NCI-H82 (cell line): ENCODE results near the gene PDILT.

Experiments
- DNase-seq: peaks from one replicate; lab custom pipeline; 2025; lab: John Stamatoyannopoulos, UW

The PDILT gene

DNA sequence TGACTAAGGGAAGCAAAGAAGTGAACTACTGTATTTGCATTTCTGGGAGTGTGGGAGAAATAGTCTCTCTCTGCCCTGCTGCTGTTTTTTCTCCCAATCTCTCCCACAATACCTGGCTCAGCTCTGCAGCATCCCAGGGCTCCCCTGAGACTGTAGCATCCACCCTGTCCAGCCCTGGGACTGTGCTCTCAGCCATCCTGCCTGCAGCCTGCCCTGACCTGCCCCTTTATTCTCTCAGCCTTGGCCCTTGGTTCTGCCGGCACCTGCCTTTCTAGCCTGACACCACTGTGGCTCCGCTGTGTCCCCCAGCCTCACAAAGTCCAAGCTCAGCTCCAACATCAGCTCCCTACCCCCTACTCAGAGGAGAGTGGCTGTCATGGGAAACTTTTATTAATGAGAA, 1.9 kb downstream of the PDILT start:
- DNase-seq: no peak

DNA sequence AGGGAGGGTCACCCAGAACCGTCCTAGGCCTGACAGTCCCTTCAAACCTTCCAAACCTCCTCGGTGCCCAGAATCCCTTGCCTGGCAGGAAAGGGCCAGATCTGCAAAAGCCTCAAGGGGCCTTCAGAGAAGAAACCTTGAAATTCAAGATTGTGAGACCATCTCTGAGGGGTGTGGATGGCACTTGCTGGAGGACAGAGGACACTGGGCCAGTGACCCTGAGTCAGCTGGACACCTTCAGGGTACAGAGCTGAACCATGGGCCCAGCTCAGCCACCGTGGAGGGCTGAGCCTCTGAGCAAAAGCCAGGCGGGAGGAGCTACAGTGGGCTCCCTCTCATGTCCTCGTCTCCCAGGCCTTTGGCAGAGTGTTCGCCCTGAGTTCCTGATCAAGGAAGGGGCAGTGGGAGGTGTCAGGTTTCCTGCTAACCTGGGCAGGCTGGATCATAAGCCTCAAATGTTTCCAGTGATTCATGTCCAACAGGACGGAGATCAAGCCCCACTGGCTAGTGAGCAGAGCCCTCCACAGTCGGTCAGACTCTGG, 3.0 kb downstream of the PDILT start:
- DNase-seq: no peak

DNA sequence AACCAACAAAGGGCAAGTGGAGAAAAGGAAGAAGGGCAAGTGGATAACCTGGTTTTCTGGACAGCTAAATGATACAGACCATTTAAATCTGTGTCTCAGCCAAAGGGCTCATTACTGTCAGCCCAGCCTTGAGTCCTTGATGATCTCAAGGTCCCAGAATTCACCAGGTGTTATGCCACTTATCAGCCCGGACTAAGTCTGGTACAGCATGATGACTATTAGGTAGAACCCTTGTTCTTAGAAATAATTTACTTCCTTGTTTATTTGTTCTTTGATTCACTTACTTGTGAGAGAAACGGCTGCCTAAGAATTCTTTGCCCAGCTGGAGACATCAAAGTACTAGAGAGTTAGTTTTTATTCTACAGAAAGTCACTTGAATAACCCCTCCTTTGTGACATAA, 3.5 kb downstream of the PDILT start:
- no peak for DNase-seq

DNA sequence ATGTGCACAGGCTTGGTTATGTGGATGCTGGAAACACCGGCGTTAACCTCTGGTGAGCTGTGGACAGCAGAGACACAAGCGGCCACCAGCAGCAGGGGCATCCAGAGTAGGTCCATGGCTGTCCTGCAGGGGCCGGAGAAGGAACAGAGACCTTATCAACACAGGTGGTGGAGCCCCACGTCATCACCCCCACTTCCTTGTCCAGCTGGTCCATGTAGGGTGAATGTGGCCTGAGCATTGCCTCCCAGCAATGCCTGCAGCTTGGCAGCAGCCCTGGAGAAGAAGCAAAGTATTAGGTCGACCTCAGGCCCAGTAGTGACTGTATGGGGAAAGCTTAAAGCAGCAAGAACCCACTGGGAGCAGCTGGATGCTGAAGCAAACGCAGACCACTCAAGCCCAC, 5.4 kb downstream of the PDILT start:
- DNase-seq: no peak

DNA sequence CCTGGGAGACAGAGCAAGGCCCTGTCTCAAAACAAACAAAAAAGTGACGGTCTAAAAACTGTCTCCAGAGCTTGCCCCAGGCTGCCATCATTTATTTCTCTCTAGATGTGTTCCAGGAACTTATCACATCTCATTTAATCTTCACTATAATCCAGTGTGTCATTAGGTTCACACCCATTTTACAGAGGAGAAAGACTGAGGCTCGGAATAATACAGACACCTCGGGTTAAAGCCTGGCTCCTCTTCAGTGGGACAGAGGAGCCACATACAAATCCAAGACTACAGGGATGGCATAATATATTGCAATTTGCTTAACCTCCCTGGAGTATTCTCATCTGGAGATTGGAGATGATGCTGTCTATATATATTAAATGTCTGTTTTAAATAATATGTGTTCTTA, 5.9 kb downstream of the PDILT start:
- DNase-seq: no peak

DNA sequence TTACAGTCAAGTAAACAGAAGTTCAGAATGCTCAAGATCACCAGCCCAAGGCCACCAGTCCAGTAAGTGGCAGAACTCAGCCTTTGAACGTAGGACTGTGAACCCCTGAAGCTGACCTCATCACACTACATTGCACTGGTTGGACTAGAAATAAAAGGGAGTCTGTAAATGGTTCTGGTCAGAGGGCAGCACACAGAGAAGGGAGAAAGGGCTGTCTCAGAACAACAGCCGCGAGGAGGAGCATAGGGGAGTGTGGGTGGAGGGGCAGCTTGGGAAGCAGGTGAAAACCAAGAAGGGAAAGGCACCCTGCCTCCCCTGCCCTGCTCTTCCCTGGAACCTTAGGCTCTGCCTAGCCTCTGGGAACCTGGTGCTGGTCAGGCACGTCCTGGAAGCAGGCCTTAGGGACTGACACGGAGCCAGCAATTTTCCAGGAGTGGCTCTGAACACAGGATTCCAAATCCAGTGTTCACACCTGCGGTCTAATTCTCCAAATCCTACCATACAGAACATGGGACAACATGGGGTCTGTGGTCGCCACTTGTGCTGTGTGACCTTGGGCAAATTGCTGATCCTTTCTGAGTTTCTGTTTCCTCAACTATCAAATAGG, 7.0 kb downstream of the PDILT start:
- no peak for DNase-seq

DNA sequence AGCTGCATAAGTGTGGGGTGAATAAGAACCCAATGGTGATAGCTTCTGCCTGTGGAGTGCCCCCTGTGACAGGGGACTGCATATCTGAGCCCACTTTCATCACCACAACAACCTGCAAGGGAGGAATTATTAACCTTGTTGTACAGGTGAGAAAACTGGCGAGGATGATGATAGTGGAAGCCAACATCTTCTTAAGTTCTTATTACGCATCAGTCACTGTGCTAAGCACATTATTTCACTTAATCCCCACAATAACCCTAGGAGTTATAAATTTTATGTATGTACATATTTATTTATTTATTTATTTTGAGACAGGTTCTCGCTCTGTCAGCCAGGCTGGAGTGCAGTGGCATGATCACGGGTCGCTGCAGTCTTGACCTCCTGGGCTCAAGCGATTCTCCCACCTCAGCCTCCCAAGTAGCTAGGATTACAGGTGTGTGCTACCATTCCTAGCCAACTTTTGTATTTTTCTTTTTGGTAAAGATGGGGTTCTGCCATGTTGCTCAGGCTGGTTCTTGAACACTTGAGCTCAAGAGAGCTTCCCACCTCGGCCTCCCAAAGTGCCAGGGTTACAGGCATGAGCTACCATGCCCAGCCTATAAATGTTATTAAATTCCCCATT, 7.6 kb downstream of the PDILT start:
- no peak for DNase-seq

DNA sequence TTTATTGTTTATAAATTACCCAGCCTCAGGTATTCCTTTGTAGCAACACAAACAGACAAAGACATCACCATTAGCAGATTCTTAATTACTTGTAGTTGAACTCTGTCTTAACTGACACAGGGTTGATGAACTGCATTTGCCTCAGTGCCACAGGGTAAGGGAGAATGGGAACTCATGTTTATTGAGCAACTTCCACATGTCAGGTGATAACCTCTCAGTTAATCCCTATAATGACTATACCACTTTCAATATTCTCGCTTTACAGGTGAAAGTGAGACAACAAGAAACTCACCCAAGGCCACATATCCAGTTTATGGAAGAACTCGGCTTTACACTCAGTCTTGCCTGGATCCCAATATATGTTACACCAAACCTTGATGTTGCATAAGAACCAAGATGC, 8.6 kb downstream of the PDILT start:
- DNase-seq: no peak

DNA sequence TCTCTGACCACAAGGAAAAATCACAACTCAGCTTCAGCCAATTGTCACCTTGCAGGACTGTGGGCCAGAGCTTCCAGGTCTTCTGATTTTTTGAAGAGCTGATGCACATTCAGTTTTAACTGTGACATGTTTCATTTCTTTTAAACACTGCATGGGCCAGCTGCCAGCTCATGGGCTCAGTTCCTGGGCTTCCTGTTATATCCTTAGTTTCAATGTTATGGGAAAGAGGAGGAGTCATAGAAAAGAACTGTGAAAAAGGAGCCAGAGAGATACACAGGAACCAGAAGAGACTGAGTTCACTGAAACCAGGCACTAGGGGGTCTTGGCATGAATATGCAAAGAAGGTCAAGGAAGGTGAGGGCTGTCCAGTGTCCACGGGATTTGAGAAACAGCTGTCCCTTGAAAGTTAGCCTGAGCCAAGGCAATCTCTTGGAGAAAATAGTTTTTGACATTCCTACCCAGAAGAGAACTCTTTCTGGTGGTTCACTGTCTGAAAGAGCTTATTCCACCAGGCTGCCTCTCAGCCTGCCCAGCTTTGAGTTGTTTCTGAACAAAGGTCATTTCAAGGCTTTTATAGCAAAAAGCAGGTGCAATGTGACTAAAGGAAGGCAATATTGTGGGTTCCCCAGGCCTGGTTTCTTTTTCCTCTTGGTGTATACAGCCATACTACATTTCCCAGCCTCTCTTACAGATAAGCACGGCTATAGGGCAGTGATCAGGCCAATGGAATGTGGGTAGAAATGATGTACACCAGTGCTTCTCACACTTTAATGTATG, 10.5 kb downstream of the PDILT start:
- no peak for DNase-seq

DNA sequence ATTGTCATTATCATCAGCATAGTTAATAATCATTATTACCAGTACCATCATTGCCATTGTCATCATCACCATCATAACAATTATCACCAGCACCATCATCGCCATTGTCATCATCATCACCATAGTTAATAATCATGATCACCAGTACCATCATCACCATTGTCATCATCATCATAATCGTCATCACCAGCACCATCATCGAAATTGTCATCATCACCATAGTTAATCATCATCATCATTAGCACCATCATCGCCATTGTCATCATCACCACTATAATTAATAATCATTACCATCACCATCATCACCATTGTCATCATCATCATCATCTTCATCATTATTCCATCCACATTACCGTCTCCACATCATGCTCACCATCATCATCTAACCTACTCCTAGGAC, 13.5 kb downstream of the PDILT start:
- no peak for DNase-seq

DNA sequence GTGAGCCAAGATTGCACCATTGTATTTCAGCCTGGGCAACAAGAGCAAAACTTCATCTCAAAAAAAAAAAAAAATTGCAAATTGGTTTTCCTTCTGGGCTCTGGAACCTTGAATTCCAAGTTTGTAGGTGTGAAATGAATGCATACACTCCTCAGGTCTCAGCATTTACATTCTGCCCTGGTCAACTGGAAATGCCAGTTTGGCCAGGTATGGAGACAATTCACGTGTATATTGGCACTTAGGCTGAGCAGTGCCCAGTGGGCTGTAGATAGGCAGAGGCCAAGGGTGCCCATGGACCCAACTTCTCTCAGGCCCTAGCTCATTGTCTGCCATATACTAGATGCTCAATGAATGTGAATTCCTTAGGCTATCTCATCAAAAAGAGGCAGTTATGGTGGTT, 15.7 kb downstream of the PDILT start:
- no peak for DNase-seq

DNA sequence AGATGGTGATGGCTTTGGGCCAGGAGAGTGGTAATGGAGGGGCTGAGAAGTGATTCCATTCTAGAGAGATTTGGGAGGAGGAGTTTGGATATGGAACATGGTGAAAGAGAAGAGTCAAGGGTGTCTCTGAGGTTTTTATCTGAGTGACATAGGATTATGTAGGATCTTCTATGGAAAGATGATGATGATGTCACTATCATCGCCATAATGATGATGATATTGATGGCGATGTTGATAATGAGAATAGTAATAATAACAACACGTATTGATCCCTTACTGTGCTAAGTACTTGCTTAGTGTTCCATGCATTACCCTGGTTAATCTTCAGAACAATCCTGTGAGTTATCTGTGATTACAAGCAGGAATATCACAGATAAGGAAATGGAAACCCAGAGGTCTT, 16.6 kb downstream of the PDILT start:
- DNase-seq: no peak

DNA sequence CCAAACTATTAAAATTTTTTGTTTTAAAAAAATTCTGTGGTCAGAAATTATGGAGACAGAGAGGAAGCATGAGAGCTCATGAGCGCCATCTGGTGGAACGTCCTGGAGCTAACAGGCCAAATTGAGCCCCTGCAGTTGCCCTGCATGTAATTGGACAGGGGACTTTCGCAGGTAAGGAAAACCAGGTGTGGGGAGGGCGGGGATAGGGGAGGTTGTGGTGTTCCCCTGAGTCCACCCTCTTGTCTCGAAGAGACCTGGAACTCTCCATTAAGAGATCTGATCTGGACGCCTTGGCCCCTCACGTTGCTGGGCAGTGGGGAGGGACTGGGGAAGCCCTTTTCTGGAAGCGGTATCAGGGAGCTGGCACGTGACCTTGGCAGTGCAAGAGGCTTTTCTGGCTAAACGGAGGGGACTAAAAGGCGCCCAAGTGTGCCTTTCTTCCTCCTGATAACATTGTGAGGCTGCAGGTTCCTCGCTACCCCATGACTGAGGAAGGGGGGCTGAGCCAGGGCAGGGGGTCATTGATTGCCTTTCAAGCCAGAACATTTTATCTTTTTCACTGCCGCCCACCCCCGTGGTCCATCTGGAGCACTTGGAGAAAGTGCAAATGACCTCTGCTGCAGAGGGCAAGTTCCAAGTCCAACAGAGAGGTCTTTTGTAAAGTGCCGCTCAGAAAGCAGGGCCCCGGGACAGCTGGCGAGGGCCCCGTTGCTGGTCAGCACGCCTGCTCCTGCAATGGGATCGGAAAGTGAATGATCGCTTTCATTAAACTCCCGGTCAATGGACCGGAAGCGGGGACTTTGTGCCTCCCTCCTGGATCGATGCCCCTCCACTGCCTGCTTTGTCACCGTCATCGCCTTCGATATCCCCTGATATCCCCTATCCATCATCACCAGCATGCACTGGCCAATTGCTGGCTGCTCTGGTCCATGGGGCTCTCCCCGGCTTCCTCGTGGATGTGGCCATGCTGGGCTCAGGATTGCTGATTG, 18.4 kb downstream of the PDILT start:
- peak; percentile 64 for DNase-seq

DNA sequence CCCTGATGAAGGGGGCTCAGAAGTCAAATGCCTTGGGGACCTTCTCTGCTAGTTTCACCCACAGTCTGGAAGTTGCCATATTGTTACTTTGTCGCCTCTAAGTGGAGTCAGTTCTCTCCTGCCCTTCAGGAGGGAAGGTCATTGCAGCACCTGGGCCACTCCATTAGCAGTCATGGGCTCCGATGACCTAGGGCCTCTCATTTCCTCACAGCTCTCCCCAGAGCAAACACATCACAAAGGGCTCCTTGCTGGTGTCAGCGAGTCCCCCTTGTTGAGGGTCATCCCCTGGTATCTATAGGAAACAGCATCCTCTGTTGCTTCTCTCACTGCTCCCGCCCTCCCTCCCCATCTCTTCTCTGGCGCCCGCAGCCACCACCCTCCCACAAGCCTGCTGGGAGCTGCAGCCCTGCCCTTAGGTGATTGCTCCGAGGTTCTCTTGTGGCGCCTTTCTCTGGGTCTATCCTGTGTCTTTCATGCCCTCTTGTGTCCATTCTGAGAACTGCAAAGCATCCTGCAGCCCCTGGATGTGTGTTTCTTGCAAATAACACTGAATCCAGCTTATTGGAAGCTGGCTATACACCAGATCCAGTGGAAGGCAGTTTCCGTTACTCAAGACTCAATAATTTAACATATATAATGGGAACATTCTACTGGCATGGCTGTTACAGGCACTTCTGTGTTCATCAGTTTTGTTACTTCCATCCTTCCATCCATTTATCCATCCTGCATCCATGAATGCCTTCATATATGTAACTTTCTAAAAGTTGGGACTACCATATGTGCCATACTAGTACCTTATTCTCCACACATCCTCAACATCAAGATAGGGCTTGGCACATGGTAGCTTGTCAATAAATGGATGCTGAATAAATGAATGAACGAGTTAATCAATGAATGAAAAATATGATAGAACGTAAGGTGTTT, 21.2 kb downstream of the PDILT start:
- DNase-seq: peak; percentile 83

DNA sequence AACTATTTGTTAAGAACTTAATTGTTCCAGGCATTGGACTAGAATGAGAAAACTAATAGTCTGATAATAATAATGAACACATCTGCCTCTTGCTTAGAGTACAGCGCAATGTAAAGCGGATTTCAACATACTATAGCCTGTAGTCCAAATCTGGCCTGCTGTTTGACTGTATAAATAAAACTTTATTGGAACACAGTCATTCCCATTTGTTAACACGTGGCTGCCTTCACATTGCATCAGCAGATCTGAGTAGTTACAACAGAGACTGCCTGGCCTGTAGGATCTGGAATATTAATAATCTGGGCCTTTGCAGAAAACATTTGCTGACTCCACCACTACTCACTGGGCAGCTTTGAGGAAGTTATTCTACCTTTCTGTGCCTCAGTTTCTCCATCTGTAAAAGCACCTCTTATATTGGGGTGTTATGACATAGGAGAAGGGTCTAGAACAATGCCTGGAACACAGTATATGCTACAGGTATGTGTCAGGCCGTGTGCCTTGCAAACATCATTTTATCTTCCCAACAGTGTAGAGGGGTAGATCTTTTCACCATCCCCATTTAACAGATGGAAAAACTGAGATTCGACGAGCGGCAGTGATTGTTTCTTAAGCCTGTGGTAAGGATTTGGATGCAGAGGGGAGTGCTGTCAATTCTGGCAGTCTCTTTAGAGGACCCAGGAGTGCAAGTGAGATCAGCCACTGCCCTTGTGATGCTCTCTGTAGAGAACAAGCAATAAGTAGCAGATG, 22.2 kb downstream of the PDILT start:
- DNase-seq: no peak

DNA sequence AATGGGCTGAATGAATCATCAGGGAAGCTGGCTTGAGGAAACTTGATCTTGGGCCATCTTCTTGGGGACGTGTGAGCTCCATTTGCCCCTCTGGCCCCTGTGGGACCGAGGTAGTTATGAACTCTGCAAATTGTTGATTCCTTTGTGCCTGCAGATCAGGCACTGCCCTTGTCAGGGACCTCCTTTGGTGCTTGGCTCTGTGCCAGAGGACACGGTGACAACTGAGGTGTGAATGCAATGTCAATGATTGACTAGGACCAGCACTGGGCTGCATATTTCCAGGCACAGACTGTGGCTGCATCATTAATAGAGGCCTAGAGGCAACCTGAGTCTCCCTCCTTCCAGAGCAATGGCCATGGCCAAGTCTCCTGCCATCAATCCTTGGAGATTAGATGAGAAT, 23.8 kb downstream of the PDILT start:
- DNase-seq: no peak

DNA sequence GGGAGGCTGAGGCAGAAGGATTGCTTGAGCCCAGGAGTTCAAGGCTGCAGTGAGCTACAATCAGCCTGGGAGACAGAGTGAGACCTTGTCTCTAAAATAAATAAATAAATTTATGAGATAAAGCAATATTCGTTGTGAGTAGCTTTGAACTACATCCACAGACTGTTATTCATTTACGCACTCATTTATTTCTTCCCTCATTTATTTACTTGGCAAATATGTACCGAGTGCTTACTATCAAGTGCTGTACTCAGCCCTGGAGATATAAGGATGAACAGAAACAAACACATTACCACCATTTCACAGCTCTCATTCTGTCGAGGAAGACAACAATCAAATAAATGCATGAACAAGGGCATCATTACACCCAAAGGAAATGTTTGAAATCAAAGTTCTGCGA, 27.4 kb downstream of the PDILT start:
- no peak for DNase-seq

DNA sequence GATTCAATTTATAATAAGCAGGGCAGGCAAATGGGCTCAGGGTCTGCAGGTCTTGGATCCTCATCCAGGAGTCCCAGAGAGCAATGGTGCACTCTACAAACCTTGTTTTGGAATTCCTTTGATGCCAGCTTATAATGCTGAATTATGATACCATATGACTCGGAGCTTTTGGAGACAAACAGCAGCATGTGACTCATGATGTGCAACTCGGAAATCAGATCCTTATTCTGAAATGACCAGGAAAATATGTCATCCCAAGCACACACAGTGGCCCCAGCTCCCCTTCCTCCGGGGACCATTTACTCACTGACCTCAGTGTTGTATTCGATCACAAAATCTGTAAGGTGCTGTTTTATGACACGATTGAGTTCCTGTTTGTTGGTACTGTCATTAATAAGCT, 31.8 kb downstream of the PDILT start:
- no peak for DNase-seq

DNA sequence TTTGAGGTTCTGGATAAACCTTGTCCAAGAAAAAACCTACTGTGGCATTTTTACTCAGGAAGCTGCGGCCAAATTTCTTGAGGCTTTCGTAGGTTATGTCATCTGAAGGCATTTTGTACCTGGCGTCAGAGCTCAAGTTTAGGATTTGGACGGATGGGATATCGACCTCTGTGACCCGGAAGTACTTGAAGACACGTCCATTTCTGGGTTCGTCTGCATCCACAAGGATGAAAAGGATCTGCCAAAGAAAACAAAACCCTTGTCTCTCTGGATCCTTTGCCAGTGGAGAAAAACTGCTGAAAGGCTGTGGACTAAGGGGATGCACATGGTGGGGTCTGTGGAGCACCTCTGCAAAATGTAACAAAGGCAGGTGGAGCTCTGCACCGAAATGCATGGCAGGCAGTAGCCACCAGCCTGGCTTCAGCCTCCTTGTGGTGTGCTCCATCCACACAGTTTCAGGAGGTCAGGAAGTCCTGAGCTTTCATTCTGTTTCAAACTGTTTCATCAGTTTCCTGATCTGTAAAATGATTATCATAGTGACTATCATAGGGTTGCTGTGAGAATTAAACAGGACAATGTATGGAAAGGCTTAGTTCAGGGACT, 35.0 kb downstream of the PDILT start:
- no peak for DNase-seq

DNA sequence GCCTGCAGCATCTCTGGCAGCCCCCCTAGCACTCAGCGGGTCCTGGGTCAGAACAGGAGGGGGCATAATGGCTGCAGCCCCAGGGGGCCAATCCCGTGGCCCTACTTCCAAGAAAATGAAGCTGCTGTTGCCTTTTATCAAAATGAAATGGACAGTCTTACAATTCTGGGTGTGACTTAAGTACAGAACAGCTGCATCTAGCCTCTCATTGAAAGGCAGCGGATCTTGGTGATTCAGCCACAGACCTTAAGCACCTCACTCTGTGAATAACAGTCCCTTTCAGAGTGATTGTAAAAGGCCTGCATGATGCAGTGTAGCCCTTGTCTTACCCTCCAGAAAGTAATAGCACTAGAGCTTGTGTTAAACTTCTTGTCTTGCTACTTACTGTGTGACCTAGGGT, 40.5 kb downstream of the PDILT start:
- DNase-seq: no peak
